ENCODE measurements around the gene ZNF581. TPM values are rescaled to one million over a fixed set of nuclear protein-coding genes. Genes with fewer than 3 reads are reported as not detected.

Gene ZNF581
- total RNA-seq, 4 donors from 2014 or later = 5.7 to 19.4 (median 8.8) TPM

DNA sequence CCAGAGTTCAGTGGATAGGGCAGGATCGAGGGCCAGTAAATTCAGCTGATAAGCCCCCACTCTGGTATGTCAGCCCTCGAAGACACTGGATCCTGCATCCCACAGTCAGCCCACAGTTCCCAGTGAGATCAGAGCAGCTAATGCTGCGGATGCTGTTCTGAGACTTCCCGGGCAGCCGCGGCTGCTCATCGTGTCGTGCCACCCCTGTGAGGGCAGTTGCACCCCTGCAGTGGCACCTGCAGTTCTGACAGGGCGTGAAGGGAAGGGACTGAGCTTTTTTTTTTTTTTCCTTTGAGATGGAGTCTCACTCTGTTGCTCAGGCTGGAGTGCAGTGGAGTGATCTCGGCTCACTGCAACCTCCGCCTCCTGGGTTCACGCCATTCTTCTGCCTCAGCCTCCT lies 24.1 kb downstream of the ZNF581 start:
- Histone ChIP-seq H3K4me1 (peaks cover 0 to 9% (median 0%) of the 10 kb centered on the region in 4 donors), H3K36me3 (peaks cover 8 to 93% (median 49%) of the 10 kb centered on the region in 3 donors), H3K4me3 (no peak overlapping the region), H3K9me3 (no peaks in the 10 kb centered on the region), H3K27ac (peak overlapping the region in 1 of 4 donors; percentile 16), H3K27me3 (no peaks in the 10 kb centered on the region)
- TF ChIP-seq EP300 (IDR thresholded peaks at IDR 0.05) = no peak
- WGBS, 2 donors = 86 to 89% methylated on average over 10 to 12 of the region's 12 CpGs
- no peak for DNase-seq (ENCODE audit: low spot score in 2 of 2)

DNA sequence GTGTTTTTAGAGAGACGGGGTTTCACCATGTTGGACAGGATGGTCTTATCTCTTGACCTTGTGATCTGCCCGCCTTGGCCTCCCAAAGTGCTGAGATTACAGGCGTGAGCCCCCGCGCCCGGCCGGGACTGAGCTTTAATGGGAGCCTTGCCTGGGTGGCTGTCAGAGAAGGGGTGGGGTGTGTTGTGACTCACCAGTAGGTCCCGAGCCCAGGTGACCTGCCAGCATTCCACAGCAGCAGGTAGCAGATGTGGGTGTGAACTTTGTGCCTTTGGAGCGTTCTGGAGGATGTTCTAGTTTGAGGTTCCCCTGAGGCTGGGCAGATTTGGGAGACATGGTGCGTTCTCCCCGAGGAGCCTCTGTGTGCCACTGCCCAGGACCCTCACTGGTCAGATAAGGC lies 24.5 kb downstream of the ZNF581 start:
- Histone ChIP-seq H3K36me3 (peaks cover 6 to 89% (median 44%) of the 10 kb centered on the region in 3 donors), H3K27ac (peak overlapping the region in 1 of 4 donors; percentile 16), H3K27me3 (no peaks in the 10 kb centered on the region), H3K4me3 (no peak overlapping the region), H3K9me3 (no peaks in the 10 kb centered on the region), H3K4me1 (peaks cover 0 to 9% (median 0%) of the 10 kb centered on the region in 4 donors)
- TF ChIP-seq EP300 (IDR thresholded peaks at IDR 0.05) (no peak), POLR2A (IDR thresholded peaks at IDR 0.05) (no peak)
- TF ChIP-seq, protein P1, sequence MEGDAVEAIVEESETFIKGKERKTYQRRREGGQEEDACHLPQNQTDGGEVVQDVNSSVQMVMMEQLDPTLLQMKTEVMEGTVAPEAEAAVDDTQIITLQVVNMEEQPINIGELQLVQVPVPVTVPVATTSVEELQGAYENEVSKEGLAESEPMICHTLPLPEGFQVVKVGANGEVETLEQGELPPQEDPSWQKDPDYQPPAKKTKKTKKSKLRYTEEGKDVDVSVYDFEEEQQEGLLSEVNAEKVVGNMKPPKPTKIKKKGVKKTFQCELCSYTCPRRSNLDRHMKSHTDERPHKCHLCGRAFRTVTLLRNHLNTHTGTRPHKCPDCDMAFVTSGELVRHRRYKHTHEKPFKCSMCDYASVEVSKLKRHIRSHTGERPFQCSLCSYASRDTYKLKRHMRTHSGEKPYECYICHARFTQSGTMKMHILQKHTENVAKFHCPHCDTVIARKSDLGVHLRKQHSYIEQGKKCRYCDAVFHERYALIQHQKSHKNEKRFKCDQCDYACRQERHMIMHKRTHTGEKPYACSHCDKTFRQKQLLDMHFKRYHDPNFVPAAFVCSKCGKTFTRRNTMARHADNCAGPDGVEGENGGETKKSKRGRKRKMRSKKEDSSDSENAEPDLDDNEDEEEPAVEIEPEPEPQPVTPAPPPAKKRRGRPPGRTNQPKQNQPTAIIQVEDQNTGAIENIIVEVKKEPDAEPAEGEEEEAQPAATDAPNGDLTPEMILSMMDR (IDR thresholded peaks at IDR 0.05) = no peak
- DNase-seq (ENCODE audit: low spot score in 2 of 2) = no peak
- 81 to 84% methylated on average over 10 to 11 of the region's 11 CpGs for WGBS, 2 donors

DNA sequence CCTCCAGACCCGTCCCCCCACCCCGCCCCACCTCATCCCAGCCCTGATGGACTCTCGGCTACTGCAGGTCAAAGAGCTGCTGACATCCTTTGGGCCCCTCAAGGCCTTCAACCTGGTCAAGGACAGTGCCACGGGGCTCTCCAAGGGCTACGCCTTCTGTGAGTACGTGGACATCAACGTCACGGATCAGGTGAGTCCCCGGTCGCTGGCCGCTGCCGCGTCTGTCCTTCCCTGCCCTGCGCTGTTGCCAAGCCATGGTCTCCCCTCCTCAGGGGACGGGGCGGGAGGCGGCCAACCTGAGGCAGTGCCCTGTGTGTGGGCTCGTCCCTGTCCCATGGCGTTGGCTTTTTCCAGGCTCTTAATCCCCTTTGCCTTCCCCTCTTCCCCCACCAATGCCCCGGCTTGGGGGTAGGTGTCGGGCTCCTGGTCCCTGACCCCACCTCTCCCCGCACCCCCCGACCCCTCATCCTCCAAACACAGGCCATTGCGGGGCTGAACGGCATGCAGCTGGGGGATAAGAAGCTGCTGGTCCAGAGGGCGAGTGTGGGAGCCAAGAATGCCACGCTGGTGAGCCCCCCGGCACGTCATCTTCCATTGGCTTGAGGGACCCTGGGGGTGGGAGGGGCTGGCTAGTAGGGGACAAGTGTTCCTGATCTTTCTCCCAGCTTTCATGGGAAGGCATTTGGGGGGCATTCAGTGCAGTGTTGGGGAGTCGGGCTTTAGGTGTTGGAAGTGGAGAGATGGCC lies 25.3 kb downstream of the ZNF581 start:
- H3K27me3 ChIP-seq = no peaks in the 10 kb centered on the region
- no peak overlapping the region for H3K27ac ChIP-seq
- 82 to 85% methylated on average over 21 to 28 of the region's 30 CpGs for WGBS, 2 donors
- no peak overlapping the region for H3K4me3 ChIP-seq
- peaks cover 6 to 89% (median 41%) of the 10 kb centered on the region in 3 donors for H3K36me3 ChIP-seq
- no peak for DNase-seq (ENCODE audit: low spot score in 2 of 2)
- peaks cover 0 to 14% (median 2%) of the 10 kb centered on the region in 4 donors for H3K4me1 ChIP-seq
- no peaks in the 10 kb centered on the region for H3K9me3 ChIP-seq
- TF ChIP-seq, protein P1 (IDR thresholded peaks at IDR 0.05) = no peak
- no peak for TF ChIP-seq POLR2A (IDR thresholded peaks at IDR 0.05)
- TF ChIP-seq EP300 (IDR thresholded peaks at IDR 0.05) = no peak

DNA sequence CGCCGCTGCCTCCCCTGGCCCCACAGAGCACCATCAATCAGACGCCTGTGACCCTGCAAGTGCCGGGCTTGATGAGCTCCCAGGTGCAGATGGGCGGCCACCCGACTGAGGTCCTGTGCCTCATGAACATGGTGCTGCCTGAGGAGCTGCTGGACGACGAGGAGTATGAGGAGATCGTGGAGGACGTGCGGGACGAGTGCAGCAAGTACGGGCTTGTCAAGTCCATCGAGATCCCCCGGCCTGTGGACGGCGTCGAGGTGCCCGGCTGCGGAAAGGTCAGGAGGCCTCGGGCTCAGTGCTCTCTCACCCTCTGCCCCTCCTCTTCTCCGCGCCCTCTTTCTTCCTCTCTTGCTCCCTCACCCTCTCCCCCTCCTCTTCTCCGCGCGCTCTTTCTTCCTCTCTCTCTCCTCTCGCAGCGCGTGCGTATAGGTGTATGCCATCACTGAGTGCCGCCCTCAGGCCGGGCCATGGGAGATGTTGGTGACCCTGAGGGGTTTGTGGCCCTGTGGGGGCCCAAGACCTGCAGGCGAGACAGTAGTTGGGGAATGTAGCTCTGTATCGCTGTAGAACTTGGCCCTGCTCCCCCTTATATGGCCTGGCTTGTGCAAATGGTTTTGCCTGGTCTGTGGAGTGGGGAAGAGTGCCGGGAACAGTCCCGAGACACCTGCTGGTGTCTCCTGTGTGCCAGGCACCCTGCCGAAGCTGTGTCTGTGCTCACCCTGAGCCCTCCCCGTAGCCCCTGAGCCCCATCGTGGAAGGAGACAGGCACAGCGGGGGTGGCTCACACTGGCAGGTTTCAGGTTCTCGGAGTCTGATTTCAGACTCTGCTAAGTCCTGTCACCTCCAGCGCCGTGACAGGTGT lies 26.2 kb downstream of the ZNF581 start:
- 82 to 84% methylated on average over 36 to 43 of the region's 43 CpGs for WGBS, 2 donors
- Histone ChIP-seq H3K9me3 (no peaks in the 10 kb centered on the region), H3K4me3 (no peak overlapping the region), H3K27ac (no peak overlapping the region), H3K27me3 (no peaks in the 10 kb centered on the region), H3K4me1 (peaks cover 0 to 23% (median 6%) of the 10 kb centered on the region in 4 donors), H3K36me3 (peaks cover 6 to 84% (median 40%) of the 10 kb centered on the region in 3 donors)
- DNase-seq (ENCODE audit: low spot score in 2 of 2) = no peak
- TF ChIP-seq, protein P1 (IDR thresholded peaks at IDR 0.05) = no peak
- TF ChIP-seq EP300 (IDR thresholded peaks at IDR 0.05) = no peak
- no peak for TF ChIP-seq POLR2A (IDR thresholded peaks at IDR 0.05)

DNA sequence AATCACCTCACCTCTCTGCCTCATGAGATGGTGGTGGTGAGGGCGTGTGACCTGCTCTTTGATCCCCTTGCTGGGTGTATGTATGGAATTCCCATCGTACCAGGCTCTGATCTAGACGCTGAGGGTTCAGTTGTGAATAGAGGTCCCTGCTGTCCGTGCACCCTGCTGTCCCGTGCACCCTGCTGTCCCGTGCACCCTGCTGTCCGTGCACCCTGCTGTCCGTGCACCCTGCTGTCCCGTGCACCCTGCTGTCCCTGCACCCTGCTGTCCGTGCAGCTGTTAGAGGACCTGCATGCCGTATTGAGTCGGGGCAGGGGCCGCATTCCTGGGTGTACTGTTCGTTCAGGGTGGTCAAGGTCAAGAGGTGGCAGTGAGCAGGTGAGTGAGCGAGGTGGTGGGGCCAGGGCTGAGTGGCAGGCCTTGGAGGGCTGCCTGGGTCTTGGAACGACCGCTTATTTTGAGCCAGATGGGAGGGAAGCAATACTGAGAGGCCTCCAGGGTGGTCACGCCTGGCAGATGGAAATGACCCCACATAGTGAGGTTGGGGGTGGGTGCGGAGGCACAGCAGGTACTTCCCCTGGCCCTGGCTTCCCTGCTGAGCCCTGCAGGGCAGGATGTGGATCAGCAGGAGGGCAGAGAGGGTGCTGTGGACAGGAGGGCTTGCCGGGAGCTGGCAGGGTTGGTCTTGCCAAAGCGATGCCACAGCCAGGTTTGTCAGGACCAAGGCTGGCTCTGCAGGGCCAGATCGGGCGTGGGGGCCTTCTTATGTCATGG lies 27.0 kb downstream of the ZNF581 start:
- DNase-seq (ENCODE audit: low spot score in 2 of 2) = no peak
- Histone ChIP-seq H3K27ac (no peak overlapping the region), H3K27me3 (no peaks in the 10 kb centered on the region), H3K4me1 (peaks cover 0 to 24% (median 6%) of the 10 kb centered on the region in 4 donors), H3K36me3 (peaks cover 6 to 76% (median 40%) of the 10 kb centered on the region in 3 donors), H3K4me3 (no peak overlapping the region), H3K9me3 (no peaks in the 10 kb centered on the region)
- 85 to 86% methylated on average over 19 to 22 of the region's 23 CpGs for WGBS, 2 donors
- TF ChIP-seq POLR2A (IDR thresholded peaks at IDR 0.05) (no peak), EP300 (IDR thresholded peaks at IDR 0.05) (no peak)
- TF ChIP-seq, protein P1 (IDR thresholded peaks at IDR 0.05) = no peak

Data from tibial nerve (tissue), 4 donors.